Fibroblast of the aortic adventitia (primary cell): ENCODE results near the gene C11orf58. TPM values are rescaled to one million over a fixed set of nuclear protein-coding genes. Genes with fewer than 3 reads are reported as not detected.
A peak's percentile ranks its signal among the peaks of the same experiment; 100 is the strongest.

ENCODE experiments used
- DNase-seq: peaks from one replicate; pipeline ENCODE4 v3.0.0-alpha.2; 2010; ENCODE audit warnings: low read depth
- H3K4me3 ChIP-seq: 2 replicates; pipeline ENCODE4 v1.5.1; 2011; ENCODE audit warnings: low read depth, mild to moderate bottlenecking, control low read depth, low read length, moderate library complexity
- total RNA-seq: library from RNA; depleted of rRNA; stranded (reverse); fragments of >200 nt; gene quantifications from 2 replicates; pipeline ENCODE4 v1.2.3, GENCODE V29; 2012; ENCODE audit warnings: low replicate concordance
- TF ChIP-seq, protein P1 (sequence below): IDR thresholded peaks from 2 replicates; pipeline ENCODE4 v1.5.1; 2011; ENCODE audit warnings: mild to moderate bottlenecking, low read length, control low read depth, inconsistent platforms; ENCODE audit not compliant: insufficient read depth

The C11orf58 gene
- total RNA-seq, 1 donor: 166 TPM

DNA sequence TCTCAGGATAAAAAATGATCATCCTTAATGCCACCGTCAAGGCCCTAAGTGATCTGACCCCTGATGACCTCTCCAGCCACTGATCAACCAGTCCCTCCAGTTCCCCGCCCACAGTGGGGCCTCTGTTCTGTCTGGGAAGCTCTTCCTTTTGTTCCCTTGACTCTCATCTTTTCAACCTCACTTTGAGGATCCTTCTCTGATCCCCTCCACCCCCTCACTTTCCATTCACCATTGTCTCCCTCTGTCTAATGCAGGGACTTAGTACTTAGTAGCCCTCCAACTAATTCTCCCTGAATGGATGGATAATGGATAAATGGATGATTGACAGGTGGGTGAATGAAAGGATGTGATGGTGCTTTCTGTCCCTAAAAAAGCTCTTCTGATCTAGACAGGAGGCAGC lies 45.6 kb downstream of the C11orf58 start:
- TF ChIP-seq, protein P1, sequence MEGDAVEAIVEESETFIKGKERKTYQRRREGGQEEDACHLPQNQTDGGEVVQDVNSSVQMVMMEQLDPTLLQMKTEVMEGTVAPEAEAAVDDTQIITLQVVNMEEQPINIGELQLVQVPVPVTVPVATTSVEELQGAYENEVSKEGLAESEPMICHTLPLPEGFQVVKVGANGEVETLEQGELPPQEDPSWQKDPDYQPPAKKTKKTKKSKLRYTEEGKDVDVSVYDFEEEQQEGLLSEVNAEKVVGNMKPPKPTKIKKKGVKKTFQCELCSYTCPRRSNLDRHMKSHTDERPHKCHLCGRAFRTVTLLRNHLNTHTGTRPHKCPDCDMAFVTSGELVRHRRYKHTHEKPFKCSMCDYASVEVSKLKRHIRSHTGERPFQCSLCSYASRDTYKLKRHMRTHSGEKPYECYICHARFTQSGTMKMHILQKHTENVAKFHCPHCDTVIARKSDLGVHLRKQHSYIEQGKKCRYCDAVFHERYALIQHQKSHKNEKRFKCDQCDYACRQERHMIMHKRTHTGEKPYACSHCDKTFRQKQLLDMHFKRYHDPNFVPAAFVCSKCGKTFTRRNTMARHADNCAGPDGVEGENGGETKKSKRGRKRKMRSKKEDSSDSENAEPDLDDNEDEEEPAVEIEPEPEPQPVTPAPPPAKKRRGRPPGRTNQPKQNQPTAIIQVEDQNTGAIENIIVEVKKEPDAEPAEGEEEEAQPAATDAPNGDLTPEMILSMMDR: no peak
- DNase-seq: no peak
- H3K4me3 ChIP-seq: no peak overlapping the region

DNA sequence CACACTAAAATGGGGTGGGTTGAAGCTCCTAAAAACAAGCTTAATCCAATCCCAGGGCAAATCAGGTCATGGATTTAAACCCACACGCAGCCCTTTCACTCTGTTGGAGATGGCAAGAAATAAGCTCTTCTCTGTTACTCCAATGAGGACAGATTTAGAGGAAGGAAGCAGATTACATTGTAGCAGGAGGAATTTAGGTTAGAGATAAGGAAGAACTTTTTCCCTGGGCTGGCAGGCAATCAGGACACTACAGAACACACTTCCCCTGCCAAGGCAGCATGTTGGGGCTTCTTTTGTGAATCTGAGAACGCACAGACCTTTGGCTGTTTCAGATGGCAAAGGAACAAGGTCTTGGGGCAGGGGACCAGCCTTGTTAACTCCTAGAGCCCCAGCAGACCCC lies 46.2 kb downstream of the C11orf58 start:
- TF ChIP-seq, protein P1: no peak
- peak; percentile 47 for DNase-seq
- H3K4me3 ChIP-seq: no peak overlapping the region

DNA sequence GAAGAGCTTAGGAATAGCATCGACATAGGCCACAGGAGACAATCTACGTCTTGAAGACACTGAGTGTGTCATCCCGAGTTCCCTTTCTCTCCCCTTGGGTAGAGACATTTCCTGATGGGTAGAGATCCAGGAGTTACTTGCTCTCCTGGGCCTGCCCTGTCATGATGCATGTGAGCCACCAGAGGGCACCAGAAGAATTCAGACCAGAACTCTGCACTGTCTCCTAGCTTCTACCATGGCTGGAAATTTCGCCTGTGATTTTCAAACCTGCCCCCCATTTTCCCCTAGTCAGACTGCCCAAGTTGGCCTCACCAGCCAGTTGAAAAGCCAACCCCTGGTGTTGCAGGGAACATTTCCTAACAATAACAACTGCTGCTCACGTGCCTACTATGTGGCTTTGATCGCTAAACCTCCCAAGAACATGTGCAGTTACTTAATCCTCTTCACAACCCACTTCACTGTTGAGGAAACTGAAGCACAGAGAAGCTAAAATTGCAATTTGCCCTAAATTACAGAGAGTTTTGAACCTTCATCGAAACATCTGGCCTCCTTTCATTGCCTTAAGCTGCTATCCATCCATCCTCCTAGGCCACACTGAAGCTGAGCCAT lies 47.2 kb downstream of the C11orf58 start:
- peak; percentile 83 for DNase-seq
- TF ChIP-seq, protein P1: peak; percentile 95
- no peak overlapping the region for H3K4me3 ChIP-seq

DNA sequence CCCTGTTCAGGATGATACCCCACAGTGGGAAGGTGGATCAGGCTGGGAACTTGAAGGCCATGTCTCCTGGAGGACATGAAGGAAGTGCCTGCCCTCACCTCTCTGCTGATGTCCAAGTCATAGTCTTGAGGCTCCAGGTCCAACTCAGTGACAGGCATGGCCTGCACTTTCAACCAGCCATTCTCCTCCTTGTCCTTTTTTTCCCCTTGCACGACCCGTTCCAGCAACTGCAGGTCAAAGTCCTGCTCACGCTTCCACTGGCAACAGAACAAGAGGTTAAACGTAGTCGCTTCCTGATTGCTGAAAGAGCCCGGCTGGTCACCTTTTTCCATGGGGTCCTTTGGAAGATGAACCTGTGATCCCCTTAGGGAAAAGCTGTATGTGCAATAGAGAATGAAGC lies 47.7 kb downstream of the C11orf58 start:
- TF ChIP-seq, protein P1: no peak
- no peak overlapping the region for H3K4me3 ChIP-seq
- DNase-seq: no peak

DNA sequence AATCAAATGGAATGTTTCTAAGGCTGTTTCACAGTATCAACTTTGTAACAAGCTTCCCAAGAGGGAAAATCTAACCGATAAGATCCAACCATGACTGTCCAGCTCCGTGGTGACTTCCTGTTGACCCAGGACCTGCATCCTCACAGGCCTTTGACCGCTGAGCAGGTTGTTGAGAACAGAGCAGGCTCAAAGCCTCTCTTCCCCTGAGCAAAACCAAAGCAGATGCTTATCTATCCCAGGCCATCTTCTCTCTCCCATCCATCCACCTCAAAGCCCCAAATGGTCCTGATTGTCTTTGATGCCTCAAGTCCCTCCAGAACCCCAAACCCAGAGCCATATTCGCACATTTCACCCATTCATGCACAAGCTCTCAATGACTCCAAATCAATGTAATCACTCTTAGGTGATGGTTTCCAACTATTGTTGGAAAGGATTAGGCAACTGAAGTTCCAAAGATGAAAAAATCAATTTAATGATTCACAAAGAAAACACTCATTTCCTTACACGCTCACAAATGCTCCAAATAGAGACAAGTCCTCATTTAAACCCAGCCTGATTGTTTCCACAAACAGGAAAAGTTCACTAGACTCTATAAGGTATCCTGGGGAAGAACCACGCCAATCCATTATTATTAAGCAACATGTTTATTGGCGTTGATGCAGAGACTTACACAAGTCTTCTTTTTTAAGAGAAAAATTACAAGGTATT lies 48.7 kb downstream of the C11orf58 start:
- TF ChIP-seq, protein P1: no peak
- H3K4me3 ChIP-seq: no peak overlapping the region
- DNase-seq: peak; percentile 55

DNA sequence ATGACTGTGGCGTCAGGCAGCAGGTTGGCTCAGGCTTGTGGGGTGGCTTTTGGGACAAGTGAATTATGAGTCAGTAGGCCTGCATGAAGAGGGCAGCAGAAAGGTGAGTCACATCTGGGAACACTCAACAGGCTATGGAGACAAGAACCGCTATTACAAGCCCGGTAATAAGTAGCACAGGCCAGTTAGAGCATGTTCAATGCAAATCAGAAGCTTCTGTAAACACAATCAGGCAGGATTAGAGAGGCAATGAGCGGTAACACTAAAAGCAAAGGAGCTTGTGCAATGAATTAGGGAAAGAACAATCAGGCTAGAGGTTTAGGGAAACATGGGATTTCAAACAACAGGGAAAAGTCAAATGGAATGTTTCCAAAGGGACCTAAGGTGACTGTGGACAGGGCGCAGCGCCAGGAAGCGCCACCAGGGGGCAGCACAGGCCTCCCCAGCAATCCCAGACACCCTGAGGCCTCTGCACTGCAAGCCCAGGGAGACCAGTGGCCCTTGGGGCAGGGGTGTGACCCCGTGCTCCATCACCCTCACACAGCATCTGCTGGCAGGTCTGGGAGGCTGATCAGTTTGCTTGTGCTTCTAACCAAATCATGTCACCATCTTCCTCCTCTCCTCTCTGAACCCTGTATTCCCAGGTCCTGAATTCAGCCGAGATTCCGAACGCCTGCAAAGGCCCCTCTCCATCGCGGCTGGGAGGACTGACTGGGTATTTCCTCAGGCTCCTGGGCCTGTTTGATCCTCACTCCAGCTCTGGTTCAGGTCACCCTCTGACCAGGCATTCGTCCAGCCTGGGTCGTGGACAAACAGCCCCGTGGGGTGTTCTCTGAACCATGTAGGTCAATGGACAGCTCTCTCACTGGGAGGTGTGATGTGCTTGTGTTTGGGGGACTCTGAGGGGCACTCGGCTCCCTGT lies 50.0 kb downstream of the C11orf58 start:
- DNase-seq: peak; percentile 75
- no peak overlapping the region for H3K4me3 ChIP-seq
- TF ChIP-seq, protein P1: peak; percentile 97
